ENCODE measurements around the gene SLC33A1. TPM values are rescaled to one million over a fixed set of nuclear protein-coding genes. Genes with fewer than 3 reads are reported as not detected.

The SLC33A1 gene
- total RNA-seq, 1 experiment from 2014 or later = 26.1 TPM

- no TSS peak for BruUV-seq (replicated peaks)
- no peaks in the 10 kb centered on the region for H3K9me3 ChIP-seq (ENCODE audit: low read depth, low read length, poor library complexity, severe bottlenecking)
- intact Hi-C loops (cut with micrococcal nuclease; ENCODE audit: unreplicated experiment) = loop anchor here (5.0 kb wide), 1 partner anchor 63 kb away; no protein-coding TSS in a partner anchor
- no peak overlapping the region for H3K27ac ChIP-seq (ENCODE audit: low read depth, low read length, poor library complexity, severe bottlenecking)
- TF ChIP-seq, protein P1, sequence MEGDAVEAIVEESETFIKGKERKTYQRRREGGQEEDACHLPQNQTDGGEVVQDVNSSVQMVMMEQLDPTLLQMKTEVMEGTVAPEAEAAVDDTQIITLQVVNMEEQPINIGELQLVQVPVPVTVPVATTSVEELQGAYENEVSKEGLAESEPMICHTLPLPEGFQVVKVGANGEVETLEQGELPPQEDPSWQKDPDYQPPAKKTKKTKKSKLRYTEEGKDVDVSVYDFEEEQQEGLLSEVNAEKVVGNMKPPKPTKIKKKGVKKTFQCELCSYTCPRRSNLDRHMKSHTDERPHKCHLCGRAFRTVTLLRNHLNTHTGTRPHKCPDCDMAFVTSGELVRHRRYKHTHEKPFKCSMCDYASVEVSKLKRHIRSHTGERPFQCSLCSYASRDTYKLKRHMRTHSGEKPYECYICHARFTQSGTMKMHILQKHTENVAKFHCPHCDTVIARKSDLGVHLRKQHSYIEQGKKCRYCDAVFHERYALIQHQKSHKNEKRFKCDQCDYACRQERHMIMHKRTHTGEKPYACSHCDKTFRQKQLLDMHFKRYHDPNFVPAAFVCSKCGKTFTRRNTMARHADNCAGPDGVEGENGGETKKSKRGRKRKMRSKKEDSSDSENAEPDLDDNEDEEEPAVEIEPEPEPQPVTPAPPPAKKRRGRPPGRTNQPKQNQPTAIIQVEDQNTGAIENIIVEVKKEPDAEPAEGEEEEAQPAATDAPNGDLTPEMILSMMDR (conservative IDR thresholded peaks at IDR 0.05; ENCODE audit: low read depth, low read length) = no peak
- TF ChIP-seq EZH2 (IDR thresholded peaks at IDR 0.05; ENCODE audit: borderline replicate concordance, low read depth, low read length, poor library complexity, severe bottlenecking) = no peak
- ChIA-PET CTCF (no interaction called here), POLR2A (ENCODE audit: low non-redundant PET) (no interaction called here)
- no peak overlapping the region for H3K4me3 ChIP-seq (ENCODE audit: low read depth, low read length, poor library complexity, severe bottlenecking)
- no peak for DNase-seq (ENCODE audit: low spot score)
- peaks cover 7% of the 10 kb centered on the region for H3K4me1 ChIP-seq (ENCODE audit: insufficient read depth, low read length, poor library complexity, severe bottlenecking)
- no peaks in the 10 kb centered on the region for H3K27me3 ChIP-seq (replicated peaks; ENCODE audit: insufficient read depth, low read depth, low read length, poor library complexity)
- no peaks in the 10 kb centered on the region for H3K36me3 ChIP-seq (ENCODE audit: insufficient read depth, low read length, poor library complexity, severe bottlenecking)
These were observed 26.1 kb upstream of the SLC33A1 start for GRCh38 chr3:155880286-155880685.

DNA sequence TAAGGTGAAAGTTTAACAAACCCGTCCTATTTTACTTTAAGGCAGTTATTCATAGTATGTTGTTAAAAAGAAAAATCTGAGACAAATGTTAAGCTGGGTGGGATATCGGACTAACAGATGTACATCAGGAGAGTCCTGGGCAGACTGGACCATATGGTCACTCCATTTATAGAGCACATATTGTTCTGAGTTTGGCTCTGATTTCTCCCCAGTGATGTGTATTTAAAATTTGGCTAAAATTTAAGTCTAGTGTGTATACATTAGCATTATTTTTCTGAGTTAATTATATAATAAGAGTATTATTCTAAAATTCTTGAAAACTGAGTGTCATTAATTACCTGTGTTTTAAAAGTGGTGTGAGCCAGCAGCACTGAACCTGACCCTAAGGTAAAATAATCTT, 22.3 kb upstream of the SLC33A1 start:
- Histone ChIP-seq H3K36me3 (ENCODE audit: insufficient read depth, low read length, poor library complexity, severe bottlenecking) (no peaks in the 10 kb centered on the region), H3K9me3 (ENCODE audit: low read depth, low read length, poor library complexity, severe bottlenecking) (no peaks in the 10 kb centered on the region), H3K4me3 (ENCODE audit: low read depth, low read length, poor library complexity, severe bottlenecking) (no peak overlapping the region), H3K27me3 (replicated peaks; ENCODE audit: insufficient read depth, low read depth, low read length, poor library complexity) (no peaks in the 10 kb centered on the region), H3K27ac (ENCODE audit: low read depth, low read length, poor library complexity, severe bottlenecking) (no peak overlapping the region), H3K4me1 (ENCODE audit: insufficient read depth, low read length, poor library complexity, severe bottlenecking) (peaks cover 6% of the 10 kb centered on the region)
- POLR2A ChIA-PET (ENCODE audit: low non-redundant PET) = no interaction called here
- CTCF ChIA-PET = no interaction called here
- DNase-seq (ENCODE audit: low spot score) = no peak
- TF ChIP-seq, protein P1 (conservative IDR thresholded peaks at IDR 0.05; ENCODE audit: low read depth, low read length) = no peak
- no TSS peak for BruUV-seq (replicated peaks)
- intact Hi-C loops (cut with micrococcal nuclease; ENCODE audit: unreplicated experiment) = no loop called here

- Histone ChIP-seq H3K4me3 (ENCODE audit: low read depth, low read length, poor library complexity, severe bottlenecking) (no peak overlapping the region), H3K27me3 (replicated peaks; ENCODE audit: insufficient read depth, low read depth, low read length, poor library complexity) (no peaks in the 10 kb centered on the region), H3K27ac (ENCODE audit: low read depth, low read length, poor library complexity, severe bottlenecking) (no peak overlapping the region), H3K4me1 (ENCODE audit: insufficient read depth, low read length, poor library complexity, severe bottlenecking) (peaks cover 6% of the 10 kb centered on the region), H3K36me3 (ENCODE audit: insufficient read depth, low read length, poor library complexity, severe bottlenecking) (no peaks in the 10 kb centered on the region), H3K9me3 (ENCODE audit: low read depth, low read length, poor library complexity, severe bottlenecking) (no peaks in the 10 kb centered on the region)
- ChIA-PET POLR2A (ENCODE audit: low non-redundant PET) (no interaction called here), CTCF (no interaction called here)
- no TSS peak for BruUV-seq (replicated peaks)
- TF ChIP-seq, protein P1 (conservative IDR thresholded peaks at IDR 0.05; ENCODE audit: low read depth, low read length) = no peak
- no peak for TF ChIP-seq EZH2 (IDR thresholded peaks at IDR 0.05; ENCODE audit: borderline replicate concordance, low read depth, low read length, poor library complexity, severe bottlenecking)
- no peak for DNase-seq (ENCODE audit: low spot score)
- intact Hi-C loops (cut with micrococcal nuclease; ENCODE audit: unreplicated experiment) = no loop called here
These were observed 21.8 kb upstream of the SLC33A1 start for GRCh38 chr3:155876037-155876436.

Measured in A673 (cell line).